Measurements from ENCODE around the gene CFAP77. TPM values are rescaled to one million over a fixed set of nuclear protein-coding genes. Genes with fewer than 3 reads are reported as not detected.

CFAP77 gene
- polyA plus RNA-seq, 1 donor: not detected

GRCh38 chr9:132451276-132451675 is 41.3 kb downstream of the CFAP77 start:
- no peak for DNase-seq (ENCODE audit: low read depth)

GRCh38 chr9:132456241-132456640 is 46.2 kb downstream of the CFAP77 start:
- DNase-seq (ENCODE audit: low read depth): no peak

GRCh38 chr9:132457504-132458236 is 47.7 kb downstream of the CFAP77 start:
- DNase-seq (ENCODE audit: low read depth): no peak

GRCh38 chr9:132458432-132458831 is 48.4 kb downstream of the CFAP77 start:
- no peak for DNase-seq (ENCODE audit: low read depth)

- no peak for DNase-seq (ENCODE audit: low read depth)
These were observed 49.6 kb downstream of the CFAP77 start for GRCh38 chr9:132459661-132460060.

GRCh38 chr9:132460240-132460639 is 50.2 kb downstream of the CFAP77 start:
- DNase-seq (ENCODE audit: low read depth): no peak

- DNase-seq (ENCODE audit: low read depth): no peak
These were observed 51.4 kb downstream of the CFAP77 start for GRCh38 chr9:132461281-132461896.

GRCh38 chr9:132461971-132462370 is 52.0 kb downstream of the CFAP77 start:
- no peak for DNase-seq (ENCODE audit: low read depth)

GRCh38 chr9:132464547-132464946 is 54.5 kb downstream of the CFAP77 start:
- DNase-seq (ENCODE audit: low read depth): no peak

GRCh38 chr9:132465131-132465635 is 55.2 kb downstream of the CFAP77 start:
- DNase-seq (ENCODE audit: low read depth): no peak

- DNase-seq (ENCODE audit: low read depth): no peak
These were observed 62.2 kb downstream of the CFAP77 start for GRCh38 chr9:132472199-132472598.

- DNase-seq (ENCODE audit: low read depth): no peak
These were observed 62.6 kb downstream of the CFAP77 start for GRCh38 chr9:132472599-132472998.

GRCh38 chr9:132474253-132474652 is 64.2 kb downstream of the CFAP77 start:
- no peak for DNase-seq (ENCODE audit: low read depth)

- DNase-seq (ENCODE audit: low read depth): no peak
These were observed 68.5 kb downstream of the CFAP77 start for GRCh38 chr9:132478353-132479050.

GRCh38 chr9:132479733-132480132 is 69.7 kb downstream of the CFAP77 start:
- DNase-seq (ENCODE audit: low read depth): no peak

- DNase-seq (ENCODE audit: low read depth): no peak
These were observed 71.2 kb downstream of the CFAP77 start for GRCh38 chr9:132481053-132481849.

GRCh38 chr9:132482196-132482813 is 72.3 kb downstream of the CFAP77 start:
- DNase-seq (ENCODE audit: low read depth): no peak

- no peak for DNase-seq (ENCODE audit: low read depth)
These were observed 75.4 kb downstream of the CFAP77 start for GRCh38 chr9:132485393-132485792.

GRCh38 chr9:132486706-132487350 is 76.8 kb downstream of the CFAP77 start:
- no peak for DNase-seq (ENCODE audit: low read depth)

- no peak for DNase-seq (ENCODE audit: low read depth)
These were observed 77.4 kb downstream of the CFAP77 start for GRCh38 chr9:132487351-132487791.

All from forelimb muscle (tissue), 1 donor.